Measurements from ENCODE around the gene ATF3.

ATF3 gene, protein sequence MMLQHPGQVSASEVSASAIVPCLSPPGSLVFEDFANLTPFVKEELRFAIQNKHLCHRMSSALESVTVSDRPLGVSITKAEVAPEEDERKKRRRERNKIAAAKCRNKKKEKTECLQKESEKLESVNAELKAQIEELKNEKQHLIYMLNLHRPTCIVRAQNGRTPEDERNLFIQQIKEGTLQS

DNA sequence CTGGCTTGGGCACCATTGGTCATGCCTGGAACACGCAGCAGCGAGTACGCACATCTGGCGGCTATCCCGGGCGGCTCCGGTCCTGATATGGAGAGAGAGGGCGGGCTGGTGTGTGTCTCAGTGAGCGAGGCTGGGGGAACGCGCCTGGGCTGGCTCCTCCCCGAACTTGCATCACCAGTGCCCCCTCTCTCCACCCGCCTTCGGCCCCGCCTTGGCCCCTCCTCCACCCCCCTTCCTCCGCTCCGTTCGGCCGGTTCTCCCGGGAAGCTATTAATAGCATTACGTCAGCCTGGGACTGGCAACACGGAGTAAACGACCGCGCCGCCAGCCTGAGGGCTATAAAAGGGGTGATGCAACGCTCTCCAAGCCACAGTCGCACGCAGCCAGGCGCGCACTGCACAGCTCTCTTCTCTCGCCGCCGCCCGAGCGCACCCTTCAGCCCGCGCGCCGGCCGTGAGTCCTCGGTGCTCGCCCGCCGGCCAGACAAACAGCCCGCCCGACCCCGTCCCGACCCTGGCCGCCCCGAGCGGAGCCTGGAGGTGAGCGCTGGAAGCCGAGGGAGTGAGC is at the start of gene ATF3:
TSS of gene ATF3 (plus strand) at position 370 of the 567 bp plus-strand sequence. CDS start 6,261 bp downstream, outside the sequence.
- peak; percentile 98 for DNase-seq (ENCODE audit: insufficient read length, low spot score)
- FAIRE-seq, result peak; percentile 91

- DNase-seq (ENCODE audit: insufficient read length, low spot score) (no peak), FAIRE-seq (no peak)
Observed at GRCh38 chr1:212559929-212560328, 48.6 kb upstream of the ATF3 start.

DNA sequence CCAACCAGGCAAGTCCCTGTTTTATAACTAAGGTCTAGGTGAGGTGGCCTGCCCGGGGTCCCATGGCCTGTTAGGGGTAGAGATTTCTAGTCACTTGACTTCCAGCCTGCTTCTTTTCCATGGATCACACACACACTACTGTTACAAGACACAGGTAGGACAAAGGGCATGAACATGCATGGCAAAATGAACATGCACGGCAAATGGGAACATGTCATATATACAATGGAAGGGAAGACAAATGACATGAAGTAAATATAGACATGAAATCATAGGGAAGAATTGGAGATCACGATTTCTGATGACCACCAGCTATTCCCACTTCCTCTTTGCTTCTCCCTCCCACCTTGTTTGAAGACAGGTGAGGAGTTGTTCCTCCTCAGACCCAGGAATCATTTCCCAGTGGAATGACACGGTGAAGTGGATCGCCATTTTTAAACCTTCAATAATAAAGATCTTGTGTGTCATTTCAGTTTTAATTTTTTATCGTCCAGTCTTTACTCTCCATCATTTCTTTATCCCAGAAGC is 47.6 kb upstream of the ATF3 start:
- no peak for DNase-seq (ENCODE audit: insufficient read length, low spot score)
- no peak for FAIRE-seq

DNA sequence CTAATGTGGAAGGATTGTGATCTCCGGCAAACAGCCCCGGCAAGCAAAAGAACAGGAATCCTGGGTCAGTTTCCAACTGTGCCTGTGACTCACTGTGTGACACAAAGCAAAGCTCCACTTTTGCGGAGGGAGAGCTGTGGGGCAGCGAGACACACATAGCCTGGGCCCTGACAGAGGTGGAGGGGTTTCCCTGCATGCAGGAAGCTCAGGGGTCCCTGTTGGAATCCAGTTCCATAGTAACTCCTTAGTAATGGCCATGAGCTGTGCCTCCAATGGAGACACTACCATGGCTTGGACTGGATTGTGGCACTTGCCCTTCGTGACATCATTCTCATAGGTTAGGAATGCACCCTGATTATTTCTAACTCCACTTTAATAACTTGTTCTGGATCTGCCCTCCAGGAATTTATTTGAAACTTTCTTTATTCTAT is 47.0 kb upstream of the ATF3 start:
- FAIRE-seq, result no peak
- DNase-seq (ENCODE audit: insufficient read length, low spot score), result peak; percentile 41

DNA sequence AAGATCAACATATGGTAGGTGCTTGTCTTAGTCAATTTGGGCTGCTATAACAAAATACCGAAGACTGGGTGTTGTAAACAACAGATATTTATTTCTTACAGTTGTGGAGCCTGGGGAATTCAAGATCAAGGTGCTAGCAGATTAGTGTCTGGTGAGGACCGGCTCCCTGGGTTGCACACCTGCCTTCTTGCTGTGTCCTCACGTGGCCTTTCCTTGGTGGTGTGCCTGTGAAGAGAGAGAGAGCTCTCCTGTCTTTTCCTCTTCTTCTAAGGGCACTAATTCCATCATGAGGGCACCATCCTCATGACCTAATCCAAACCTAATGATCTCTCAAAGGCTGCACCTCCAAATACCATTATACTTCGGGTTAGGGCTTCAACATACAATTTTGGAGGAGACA is 45.8 kb upstream of the ATF3 start:
- no peak for DNase-seq (ENCODE audit: insufficient read length, low spot score)
- FAIRE-seq, result no peak

DNA sequence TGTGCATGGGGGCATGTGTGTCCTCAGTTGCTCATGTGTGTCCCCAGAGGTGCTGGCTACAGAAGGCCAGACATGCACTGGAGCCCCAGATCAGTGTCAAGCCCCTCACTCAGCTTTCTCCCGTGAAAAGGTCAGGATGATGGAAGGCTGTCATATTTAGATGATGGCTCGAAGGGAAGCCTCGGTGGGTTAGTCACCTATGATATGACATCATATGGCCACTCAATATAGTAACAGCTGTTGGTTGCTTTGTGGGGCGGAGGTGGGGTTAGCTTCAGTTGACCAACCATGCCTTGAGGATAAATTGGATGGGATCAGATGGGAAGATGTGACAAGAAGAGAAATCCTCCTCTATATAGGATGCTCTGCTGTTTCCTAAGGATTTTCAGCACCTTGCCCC is 43.5 kb upstream of the ATF3 start:
- DNase-seq (ENCODE audit: insufficient read length, low spot score), result no peak
- FAIRE-seq, result no peak

DNA sequence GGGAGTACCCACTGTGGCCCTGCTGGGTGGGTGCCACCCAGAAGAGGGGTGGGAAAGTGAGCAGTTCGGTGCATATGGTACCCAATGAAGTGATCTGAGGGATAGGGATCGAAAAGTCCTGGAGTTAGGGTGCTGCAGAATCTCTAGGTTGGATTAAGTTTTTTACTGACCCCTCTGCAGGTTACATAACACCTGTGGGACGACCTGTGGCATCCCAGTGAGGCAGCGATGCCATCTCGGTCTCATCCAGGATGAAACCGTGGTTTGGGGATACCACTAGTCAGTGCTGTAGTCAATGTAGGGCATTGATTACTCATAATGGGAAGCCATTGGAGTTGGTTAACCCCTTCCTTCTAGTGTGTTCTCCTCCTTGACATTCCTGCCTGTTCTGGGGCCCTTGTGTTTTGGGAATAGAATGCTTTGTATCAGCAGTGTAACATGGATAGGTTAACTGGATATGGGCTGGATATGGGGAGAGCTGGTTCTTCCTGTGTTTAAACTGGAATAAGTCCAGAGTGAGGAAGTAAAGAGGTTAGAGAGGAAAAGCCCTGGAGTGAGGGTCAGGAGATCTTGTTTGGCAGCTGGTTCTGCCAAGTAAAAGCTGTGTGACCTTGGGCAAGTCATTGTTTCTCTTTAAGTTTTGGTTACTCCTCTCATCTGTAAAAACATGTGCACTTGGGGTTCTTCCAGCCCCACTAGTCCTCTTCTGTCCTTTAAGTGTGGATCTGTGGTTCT is 42.8 kb upstream of the ATF3 start:
- no peak for FAIRE-seq
- DNase-seq (ENCODE audit: insufficient read length, low spot score), result no peak

- DNase-seq (ENCODE audit: insufficient read length, low spot score), result peak; percentile 53
- FAIRE-seq, result peak; percentile 68
Observed at GRCh38 chr1:212566522-212567479, 41.8 kb upstream of the ATF3 start.

- no peak for DNase-seq (ENCODE audit: insufficient read length, low spot score)
- no peak for FAIRE-seq
Observed at GRCh38 chr1:212567638-212568037, 40.9 kb upstream of the ATF3 start.

- DNase-seq (ENCODE audit: insufficient read length, low spot score), result no peak
Observed at GRCh38 chr1:212568978-212569537, 39.5 kb upstream of the ATF3 start.

GRCh38 chr1:212574732-212575131 is 33.8 kb upstream of the ATF3 start:
- DNase-seq (ENCODE audit: insufficient read length, low spot score) (no peak), FAIRE-seq (no peak)

More at GRCh38 chr1:212568978-212569537, 39.5 kb upstream of the ATF3 start:
- FAIRE-seq, result no peak

DNA sequence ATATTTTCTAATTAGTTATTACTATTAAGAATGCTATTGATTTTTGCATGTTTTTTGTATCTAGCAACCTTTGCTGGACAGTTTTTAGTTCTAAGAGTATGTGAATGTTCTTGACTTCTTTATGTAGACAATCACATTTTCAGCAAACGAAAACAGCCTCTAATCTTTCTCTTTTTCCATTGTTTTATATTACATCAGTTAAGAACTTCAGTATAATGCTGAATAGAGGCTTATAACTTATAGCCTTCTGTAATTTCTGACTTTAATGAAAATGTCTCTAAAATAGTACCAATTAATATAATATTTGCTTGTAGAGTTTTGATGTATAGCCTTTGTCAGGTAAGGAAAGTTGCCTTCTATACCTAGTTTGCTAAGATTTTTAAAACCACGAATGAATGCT is 33.2 kb upstream of the ATF3 start:
- no peak for DNase-seq (ENCODE audit: insufficient read length, low spot score)
- no peak for FAIRE-seq

DNA sequence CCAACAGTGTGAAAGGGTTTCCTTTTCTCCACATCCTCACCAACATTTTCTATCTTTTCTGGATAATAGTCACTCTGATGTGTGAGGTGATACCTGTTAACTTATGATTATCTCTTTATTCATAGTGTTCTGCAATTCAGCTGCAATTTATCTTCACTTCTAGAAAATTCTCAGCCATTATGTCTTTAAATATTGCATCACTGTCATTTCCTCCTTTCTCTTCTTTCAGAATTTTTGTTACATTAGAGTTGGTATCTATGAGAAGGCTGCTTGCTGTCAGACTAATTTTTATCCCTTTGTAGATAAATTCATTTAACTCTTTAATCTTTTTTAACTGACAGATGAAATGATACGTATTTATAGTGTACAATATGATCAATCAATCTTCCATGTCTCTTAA is 30.5 kb upstream of the ATF3 start:
- DNase-seq (ENCODE audit: insufficient read length, low spot score), result no peak

GRCh38 chr1:212581034-212581433 is 27.5 kb upstream of the ATF3 start:
- DNase-seq (ENCODE audit: insufficient read length, low spot score) (no peak), FAIRE-seq (no peak)

More for the DNA sequence above, 30.5 kb upstream of the ATF3 start:
- no peak for FAIRE-seq

DNA sequence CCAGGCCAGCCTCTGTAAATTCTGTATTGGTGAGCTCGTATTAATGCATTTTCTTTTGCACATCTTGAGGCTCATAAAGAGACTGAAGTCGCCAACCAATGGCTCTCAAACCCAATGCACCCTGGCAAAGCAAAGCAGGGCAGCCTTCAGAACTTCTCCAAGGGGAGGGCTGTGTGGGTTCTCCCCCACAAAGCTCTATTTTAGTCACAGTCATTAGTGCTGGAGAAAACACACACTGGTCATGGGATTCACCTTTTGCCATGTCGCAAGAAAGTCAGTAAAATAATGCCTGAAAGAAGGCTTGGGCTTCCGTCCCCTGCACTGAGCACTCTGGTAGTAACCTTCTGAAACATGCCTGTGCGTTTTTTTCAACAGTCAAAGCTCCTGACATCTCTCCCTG is 26.3 kb upstream of the ATF3 start:
- FAIRE-seq, result no peak
- DNase-seq (ENCODE audit: insufficient read length, low spot score), result no peak

DNA sequence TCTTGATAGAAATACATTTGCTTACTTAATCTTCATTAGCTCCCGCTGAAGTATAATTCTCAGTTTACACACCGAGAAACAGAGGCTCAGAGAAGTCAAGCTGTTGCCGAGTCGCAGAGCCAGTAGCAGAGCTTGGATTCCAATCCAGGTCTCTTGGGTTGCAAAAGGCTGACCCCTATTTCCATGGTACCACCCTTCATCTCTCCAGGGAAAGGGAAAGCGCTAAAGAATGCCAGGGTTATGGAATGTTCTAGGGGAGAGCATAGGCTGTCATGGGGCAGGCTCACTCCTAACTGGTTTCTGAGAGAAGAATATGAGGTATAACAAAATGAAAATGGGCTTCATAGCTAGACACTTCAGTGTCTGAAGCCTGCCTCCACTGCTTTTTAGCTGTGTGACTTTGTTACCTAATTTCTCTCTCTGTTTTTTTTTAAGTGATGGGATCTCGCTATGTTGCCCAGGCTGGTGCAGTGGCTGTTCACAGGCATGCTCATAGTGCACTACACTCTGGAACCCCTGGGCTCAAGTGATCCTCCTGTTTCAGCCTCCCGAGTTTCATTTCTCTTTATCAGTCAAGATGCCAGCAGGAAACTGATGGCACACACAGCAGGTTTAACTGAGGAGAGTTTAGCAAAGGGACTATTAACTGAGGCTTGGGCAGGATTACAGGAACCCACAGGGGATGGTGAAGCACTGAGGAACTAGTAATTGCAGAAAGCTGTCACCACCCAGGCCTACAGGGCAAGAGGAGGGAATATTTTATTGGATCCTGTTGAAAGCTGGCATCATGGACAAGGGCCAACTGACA is 25.5 kb upstream of the ATF3 start:
- DNase-seq (ENCODE audit: insufficient read length, low spot score), result no peak
- no peak for FAIRE-seq

GRCh38 chr1:212583643-212584042 is 24.9 kb upstream of the ATF3 start:
- DNase-seq (ENCODE audit: insufficient read length, low spot score) (no peak), FAIRE-seq (no peak)

DNA sequence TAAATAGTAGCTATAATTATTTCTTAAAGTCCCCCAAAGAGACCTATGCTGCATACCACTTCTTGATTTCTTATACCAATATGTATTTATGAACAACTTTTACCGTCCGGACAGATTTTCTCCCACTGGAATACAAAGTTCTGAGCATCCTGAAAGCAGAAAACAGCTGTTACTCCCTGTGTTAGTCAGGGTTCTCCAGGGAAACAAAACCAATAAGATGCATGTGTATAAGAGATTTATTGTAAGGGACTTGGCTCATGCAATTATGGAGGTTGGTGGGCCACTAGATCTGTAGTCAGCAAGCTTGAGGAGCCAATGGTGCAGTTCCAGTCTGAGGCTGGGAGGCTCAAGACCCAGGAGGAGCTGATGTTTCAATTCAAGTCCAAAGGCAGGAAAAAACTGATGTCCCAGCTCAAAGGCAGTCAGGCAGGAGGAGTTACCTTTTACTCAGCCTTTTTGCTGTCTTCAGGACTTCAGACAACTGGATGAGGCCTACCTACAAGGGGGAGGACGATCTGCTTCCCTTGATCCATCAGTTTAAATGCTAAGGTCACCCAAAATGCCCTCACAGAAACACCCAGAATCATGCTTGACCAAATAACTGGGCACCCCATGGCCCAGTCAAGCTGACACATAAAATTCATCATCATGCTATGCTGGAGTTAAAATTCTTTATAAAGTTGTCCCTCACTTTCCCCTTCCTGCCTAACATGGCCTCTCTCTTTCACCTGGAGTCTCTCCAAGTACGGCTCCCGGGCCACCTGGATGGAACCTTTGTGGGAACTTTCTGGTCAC is 24.3 kb upstream of the ATF3 start:
- no peak for DNase-seq (ENCODE audit: insufficient read length, low spot score)
- FAIRE-seq, result no peak

- no peak for DNase-seq (ENCODE audit: insufficient read length, low spot score)
- FAIRE-seq, result no peak
Observed at GRCh38 chr1:212585210-212585609, 23.4 kb upstream of the ATF3 start.

Measured in HTR-8/SVneo (cell line).